ENCODE results near the gene PDXK.
"Not testable (repeated sequence)": the region's sequence is repeated elsewhere in the genome, so short reads cannot be mapped to it uniquely, and the experiment has no call there.

The PDXK gene

DNA sequence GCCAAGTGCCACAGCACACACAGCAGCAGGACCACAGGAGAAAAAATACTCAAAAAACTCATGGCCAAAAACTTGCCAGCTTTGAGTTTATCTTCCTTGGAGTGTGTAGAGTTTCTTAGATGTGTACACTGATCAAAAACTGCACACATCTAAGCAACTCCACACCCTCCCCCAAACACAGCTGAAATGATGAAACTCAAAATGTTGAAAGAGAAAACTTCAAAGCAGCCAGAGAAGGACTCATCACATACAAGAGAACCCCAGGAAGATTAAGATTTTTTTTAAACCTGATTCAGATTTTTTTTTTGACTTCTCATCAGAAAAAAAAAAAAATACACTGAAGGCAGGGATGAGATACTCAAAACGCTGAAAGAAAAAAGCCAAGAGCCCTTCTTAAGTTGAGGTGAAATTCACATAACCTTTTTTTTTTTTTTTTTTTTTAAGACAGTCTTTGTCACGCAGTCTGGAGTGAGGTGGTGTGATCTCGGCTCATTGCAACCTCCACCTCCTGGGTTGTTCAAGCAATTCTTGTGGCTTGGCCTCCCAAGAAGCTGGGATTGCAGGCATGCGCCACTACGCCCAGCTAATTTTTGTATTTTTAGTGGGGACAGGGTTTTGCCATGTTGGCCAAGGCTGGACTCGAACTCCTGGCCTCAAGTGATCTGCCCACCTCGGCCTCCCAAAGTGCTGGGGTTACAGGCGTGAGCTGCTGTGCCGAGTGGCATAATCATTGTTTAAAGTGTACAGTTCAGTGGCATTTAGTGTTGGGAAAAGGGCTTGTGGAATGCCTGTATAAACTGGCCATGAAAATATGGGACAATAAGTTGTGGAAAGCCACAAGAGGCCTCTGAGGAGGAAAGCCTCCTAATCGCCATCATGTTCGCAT is 20.9 kb upstream of the PDXK start:
- DNase-seq (ENCODE audit: low spot score): no peak

DNA sequence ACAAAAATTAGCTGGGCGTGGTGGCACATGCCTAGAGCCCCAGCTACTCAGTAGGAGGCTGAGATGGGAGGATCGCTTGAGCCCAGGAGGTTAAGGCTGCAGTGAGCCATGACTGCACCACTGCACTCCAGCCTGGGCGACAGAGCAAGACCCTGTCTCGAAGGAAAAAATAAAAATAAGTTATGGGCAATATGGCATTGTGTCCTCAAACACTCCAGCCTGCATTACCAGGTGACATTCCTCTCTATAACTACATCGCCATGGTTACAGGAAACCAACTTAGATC is 19.5 kb upstream of the PDXK start:
- DNase-seq (ENCODE audit: low spot score): not testable (repeated sequence)

DNA sequence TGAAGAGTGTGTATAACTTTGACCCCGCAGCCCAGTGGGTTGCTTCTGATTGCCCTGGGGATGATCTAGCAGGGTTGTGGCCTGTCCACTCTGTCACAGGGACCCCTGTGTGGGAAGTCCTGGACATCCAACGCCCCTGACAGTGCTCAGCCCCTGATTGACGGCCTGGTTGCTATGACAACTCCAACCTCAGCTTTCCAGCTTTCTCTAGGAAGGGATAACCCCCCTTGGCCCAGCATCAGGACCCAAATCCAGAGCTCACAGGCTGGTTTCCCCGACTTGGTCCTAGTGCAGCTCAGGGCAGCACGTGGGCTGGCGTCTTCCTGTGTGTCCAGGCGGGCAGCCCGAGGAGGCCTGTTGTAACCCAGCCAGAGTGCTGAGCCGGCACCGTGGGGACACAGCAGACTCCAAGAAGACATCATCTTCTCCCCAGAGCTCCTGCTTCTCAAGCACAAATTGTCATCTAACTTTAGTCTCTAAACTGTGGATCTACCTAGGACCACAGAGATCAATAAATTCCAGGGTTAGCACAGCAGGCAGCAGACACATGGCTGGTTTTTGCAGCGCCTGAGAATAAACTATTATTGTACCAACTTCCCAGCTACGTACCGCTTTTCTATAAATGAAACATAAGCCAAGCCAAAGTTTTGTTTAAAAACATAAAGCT is 18.9 kb upstream of the PDXK start:
- no peak for DNase-seq (ENCODE audit: low spot score)

DNA sequence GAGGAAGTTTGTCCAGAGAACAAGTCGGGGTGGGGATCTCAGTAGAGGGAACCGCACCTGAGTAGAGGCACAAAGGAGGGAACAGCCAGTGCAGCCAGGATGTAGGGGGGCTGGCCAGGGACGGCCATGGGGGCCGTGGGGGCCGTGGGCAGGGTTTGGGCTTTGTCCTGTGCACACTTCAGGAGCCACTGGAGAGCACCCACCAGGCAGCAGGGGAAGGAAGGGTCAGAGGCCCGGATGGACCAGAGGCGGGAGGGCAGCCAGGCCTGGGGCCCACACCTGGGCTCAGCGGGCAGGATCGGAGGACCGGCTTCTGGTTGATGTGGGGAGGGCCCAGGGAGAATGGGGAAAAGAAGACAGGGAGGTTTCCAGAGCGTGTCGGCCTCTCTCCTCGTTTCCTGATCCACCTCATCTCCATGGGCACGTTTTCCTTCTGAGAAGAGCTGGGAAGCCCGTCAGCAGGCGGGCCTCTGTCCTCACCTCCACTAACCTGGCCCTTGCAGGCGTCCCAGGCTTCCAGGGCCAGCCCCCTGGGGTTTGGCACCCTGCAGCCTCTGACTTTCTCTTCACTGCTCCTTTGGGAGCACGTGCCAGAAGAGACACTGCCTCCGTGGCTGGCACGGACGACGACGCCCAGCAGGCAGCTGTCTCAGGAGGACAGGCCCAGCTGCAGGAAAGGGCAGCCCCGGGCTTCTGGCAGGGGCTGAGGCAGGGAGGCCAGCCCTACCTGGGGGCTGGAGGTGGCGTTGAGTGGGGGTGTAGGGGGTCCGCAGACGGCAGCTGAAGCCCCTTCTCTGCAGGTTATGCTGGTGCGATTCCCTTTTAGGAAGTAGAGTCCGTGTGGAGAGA is 16.8 kb upstream of the PDXK start:
- no peak for DNase-seq (ENCODE audit: low spot score)

DNA sequence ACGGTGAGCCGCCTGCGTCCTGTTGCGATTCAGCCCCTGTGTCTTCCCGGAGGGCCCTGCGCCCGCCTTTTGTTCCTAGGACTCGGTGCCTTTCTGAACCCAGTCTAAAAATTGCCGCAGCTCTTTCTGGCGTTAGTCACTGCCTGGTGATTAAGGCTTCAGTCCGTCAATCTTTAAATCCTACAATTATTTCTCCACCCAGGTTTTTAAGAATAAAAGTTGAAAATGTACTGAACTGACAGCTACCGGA is 16.2 kb upstream of the PDXK start:
- no peak for DNase-seq (ENCODE audit: low spot score)

DNA sequence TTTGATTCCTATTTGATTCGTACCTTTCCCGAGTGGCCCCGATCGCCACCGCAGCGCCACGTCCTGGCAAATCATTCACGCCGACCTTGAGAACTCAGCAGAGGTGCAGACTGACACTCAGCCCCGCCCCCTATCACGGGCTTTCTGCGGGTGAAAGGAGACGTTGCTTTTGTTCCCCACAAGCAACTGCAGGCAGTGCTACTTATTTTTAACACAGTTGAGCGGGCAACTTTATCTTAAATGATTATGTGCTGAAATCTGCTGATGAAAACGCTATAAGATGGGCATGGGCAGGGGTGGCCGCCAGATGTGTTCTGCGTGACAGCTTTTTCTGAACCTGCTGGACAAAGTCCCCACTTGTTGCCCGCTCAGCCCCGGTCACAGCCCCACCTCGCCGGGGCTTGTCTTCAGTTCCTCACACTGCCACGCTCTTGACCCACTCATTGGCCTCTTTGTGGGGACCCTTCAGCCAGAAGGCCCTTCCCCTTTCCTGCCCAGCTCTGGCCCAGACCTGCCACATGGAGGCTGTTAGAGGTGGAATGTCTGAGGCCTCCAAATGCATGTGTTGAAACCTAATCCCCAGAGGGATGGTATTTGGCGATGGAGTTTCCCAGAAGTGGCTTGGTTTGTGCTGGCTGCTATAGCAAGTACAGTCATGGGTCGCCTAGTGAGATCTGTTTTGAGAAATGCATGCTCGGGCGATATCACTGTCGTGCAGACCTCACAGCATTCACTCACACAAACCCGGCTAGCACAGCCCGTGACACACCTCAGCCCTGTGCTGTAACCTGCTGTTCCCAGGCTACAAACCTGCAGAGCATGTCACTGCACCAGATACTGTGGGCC is 15.7 kb upstream of the PDXK start:
- DNase-seq (ENCODE audit: low spot score): no peak

DNA sequence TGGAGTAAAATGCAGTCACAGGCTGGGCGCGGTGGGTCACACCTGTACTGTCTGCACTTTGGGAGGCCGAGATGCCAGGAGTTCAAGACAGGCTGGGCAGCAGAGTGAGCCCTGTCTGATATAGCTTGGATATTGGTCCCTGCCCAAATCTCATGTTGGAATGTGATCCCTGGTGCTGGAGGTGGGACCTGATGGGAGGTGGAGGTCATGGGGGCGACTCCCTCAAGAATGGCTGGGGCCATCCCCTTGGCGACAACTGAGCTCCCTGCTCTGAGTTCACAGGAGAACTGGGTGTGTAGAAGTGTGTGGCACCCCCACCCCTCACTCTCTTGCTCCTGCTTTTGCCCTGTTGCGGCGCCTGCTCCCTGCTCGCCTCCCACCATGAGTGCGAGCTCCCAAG is 11.5 kb upstream of the PDXK start:
- DNase-seq (ENCODE audit: low spot score): no peak

- DNase-seq (ENCODE audit: low spot score): no peak
Measured at GRCh38 chr21:43708745-43709381, 10.1 kb upstream of the PDXK start.

DNA sequence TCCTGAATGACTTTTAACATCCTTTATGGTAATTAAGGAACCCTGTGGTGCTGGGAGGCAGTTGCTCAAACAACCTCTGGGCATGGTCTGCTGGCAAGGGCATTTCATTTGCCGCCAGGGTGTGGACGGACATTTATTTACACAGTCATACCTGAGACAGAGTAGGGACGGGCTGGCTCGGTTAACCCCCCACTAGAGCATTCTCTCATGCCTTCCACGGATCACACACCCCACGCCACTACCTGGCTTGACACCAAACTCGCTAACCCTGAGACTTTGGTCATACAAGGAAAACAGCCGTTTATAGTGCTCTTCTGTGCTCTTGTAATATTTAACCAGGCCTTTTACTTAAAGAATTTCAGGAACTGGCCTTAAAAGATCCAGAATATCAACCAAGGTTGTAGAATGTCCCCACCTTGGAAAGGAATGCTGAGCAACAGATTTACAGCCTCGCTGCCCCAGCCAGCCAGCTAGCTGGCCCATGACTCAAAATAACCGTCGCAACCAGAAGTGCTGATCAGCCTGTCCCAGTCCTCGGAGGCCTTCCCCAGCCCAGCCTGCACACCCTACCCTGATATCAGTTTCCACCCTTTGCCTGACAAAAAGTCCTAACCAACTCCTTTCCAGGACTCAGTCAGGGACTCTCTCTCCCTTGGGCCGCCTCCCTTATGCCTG is 6.5 kb upstream of the PDXK start:
- peak; percentile 57 for DNase-seq (ENCODE audit: low spot score)

- not testable (repeated sequence) for DNase-seq (ENCODE audit: low spot score)
Measured at GRCh38 chr21:43713123-43713522, 5.8 kb upstream of the PDXK start.

DNA sequence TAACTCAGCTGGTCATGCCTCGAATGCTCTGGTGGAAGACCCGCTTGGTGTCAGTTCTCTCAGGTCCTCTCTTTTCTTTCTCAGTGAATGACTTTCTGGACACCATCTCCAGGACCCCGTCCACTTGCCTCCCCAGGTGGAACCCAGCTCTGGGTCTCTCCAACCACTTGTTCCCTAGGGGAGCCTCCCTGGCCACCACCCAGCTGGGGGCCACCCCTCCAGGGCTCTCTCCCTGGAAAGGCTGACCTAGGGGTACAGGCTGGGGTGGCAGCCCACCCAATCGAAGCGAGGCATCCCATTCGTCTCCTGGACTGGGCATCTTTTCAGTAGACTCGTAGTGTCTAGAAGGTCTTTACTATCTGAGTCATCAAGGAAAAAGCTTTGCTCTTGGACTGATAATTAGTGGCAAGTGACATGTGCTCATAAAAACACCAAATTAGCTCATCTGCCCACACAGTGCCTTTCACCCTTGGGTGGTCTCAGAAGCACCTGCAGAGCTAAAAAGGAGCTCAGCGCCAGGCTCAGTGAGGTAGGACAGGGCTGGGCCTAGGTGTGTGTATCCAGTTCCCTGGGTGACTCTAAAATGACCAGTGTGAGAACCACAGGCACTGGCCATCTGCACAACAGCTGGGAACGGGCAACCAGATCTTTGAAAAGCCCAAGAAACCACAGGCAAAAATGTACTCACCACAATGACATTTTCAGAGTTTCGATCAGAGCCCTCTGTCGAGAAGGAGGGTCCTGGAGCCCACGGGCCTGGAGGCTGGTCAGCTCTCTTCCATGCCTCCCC is 2.4 kb upstream of the PDXK start:
- no peak for DNase-seq (ENCODE audit: low spot score)

DNA sequence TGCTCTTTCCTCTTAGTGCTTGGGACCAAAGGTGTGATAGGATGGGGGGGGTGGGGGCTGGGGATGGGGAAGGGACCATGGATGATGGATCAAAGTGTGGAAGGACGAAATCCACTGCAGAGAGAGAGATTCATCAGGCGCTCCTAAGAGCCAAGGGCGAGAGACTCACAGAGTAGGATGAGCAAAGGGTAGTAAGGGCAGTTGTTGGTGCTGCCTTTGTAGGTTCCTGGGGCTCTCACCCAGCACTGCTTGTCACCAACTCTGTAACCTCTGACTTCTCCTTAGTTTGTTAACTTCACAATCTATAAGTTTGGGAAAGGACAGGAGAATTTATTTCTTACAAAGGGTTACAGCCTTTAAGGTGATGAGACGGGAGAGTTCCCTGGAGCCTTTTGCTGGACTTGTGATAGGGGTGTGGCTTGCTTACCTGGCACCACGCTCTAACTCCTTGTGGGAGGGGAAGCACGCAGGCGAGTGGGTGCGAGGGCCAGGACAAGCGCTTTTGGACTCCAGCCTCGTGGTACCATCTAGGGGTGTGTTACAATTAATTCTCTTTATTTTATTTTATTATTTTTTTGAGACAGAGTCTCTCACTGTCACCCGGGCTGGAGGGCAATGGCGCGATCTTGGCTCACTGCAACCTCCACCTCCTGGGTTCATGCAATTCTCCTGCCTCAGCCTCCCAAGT is 1.6 kb upstream of the PDXK start:
- no peak for DNase-seq (ENCODE audit: low spot score)

DNA sequence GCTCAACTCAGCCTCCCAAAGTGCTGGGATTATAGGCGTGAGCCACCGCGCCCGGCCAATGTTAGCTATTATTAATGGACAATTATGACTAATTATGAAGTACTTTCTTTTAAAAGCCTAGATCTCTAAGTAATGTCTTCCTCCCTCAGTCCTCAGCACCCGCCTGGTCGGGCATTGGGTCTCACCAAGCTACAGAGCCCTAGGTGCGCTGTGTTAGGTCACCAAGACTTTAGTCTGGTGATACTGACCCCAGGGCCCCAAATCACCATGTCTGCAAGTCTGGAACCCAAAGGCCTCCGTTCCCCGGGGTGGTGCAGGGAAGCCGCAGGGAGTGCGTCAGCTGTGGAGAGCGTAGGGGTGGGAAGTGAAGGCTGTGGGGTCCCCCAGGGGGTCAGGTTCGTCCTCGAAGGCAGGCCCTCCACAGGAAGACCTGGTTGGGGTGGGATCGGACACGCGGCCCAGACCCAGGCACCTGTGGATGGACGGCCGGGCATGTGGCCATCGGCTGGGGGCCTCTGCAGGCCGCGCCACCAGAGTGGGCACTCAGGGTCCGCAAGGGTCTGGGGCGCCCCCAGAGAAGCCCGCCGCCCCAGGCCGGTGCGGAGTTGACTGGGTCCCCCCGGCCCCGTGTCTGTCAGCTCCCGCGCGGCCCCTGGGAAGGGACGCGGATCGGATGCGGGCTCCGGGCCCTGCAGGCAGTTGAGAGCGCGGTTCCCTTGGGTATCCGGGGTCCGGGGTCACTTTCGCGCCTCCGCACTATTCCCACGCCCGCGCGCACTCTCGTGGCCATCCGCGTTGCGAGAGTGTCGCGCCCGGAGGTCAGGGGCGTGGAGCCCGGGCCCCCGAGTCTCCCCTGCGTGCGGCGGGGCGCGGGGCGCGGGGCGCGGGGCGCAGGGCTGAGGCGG is 710 bp upstream of the PDXK start:
- no peak for DNase-seq (ENCODE audit: low spot score)

DNA sequence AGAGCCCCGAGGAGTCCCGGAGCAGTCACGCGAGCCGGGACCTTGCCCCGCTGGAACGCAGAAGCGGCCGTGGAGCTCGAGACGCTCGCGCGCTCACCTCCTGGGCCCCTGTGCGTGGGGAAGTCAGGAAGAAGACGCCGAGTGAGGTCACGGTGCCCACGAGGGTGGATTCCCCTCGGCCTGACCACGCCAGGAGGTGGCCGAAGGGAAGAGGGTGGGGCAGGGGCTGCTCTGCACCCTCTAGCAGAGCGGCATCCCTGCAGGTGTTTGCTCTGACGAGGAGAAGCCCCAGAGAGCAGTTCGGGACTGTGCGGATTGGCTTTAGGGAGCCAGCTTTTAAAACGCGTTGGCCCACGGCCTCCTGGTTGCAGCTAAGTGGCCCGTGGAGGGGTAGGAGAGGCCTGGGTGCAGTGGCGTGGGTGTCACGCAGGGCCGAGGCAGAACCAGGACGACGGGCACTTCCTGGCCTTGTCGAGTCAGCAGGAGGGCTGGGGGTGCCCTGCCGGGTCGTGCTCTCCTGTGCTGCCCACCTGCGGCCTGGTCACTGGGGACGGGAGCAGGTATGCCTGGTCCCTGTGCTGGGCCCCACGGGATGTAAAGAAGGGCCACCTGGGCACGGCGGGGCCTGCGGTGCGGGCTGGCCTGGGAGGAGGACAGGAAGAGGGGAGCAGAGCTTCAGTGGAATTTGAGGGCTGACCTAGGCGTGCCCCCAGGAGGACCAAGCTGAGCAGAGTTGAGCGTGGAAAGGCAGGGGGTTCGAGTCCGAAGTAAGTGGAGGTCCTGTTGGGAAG is 1.0 kb downstream of the PDXK start:
- DNase-seq (ENCODE audit: low spot score): no peak

DNA sequence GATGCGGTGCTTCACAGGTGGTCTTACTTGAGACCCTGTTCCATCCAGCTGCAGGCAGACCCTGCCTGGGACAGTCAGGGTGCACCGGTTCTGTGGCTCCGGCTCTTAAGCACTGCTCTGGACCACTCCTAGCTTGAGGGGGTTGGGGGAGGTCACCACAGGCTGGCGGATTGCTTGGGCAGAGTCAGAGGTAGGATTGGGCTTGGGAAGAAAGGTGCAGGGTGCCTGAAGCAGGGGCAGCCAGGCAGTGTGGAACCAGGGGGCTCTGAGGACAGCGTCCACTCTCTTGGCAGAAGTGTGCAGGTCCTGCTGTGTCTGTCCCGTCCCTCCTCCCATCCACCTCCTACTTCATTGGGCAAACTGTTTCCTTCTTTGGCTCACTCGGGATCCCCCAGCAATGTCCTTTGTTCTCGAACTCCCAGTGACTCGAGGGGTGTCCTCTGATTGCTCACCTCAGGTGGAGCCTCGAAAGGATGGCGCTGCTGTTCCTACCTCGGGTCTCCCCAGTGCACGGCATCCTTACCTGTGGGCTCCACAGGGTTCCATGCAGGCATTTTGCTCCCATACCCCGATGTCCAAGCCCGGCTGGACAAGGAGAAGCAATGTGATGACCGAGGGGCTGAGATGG is 1.7 kb downstream of the PDXK start:
- DNase-seq (ENCODE audit: low spot score): no peak

GRCh38 chr21:43721206-43721605 is 2.3 kb downstream of the PDXK start:
- no peak for DNase-seq (ENCODE audit: low spot score)

GRCh38 chr21:43721939-43722338 is 3.0 kb downstream of the PDXK start:
- no peak for DNase-seq (ENCODE audit: low spot score)
